ENCODE measurements around the gene HILPDA. TPM values are rescaled to one million over a fixed set of nuclear protein-coding genes. Genes with fewer than 3 reads are reported as not detected.
A peak's percentile ranks its signal among the peaks of the same experiment; 100 is the strongest.
"Not testable (repeated sequence)": the region's sequence is repeated elsewhere in the genome, so short reads cannot be mapped to it uniquely, and the experiment has no call there.

Gene HILPDA
- total and polyA plus RNA-seq, 3 experiments from 2014 or later: 2.5 to 17.5 (median 16.7) TPM

GRCh38 chr7:128456255-128456725 lies 612 bp downstream of the HILPDA start:
- no peaks in the 10 kb centered on the region for H3K27me3 ChIP-seq (ENCODE audit: insufficient read depth, low read length, poor library complexity, severe bottlenecking)
- H3K4me1 Mint-ChIP-seq: peaks cover 20 to 31% (median 31%) of the 10 kb centered on the region in 3 donors
- peaks cover 5 to 9% of the 10 kb centered on the region in 2 donors for H3K27me3 Mint-ChIP-seq
- peak overlapping the region; percentile 90 for H3K4me3 ChIP-seq (ENCODE audit: low read length)
- no peak for DNase-seq
- no peaks in the 10 kb centered on the region for H3K9me3 ChIP-seq (ENCODE audit: low read length)
- no peaks in the 10 kb centered on the region for H3K36me3 ChIP-seq (ENCODE audit: insufficient read depth, low read length)
- peaks cover 21% of the 10 kb centered on the region for H3K4me1 ChIP-seq (ENCODE audit: insufficient read depth, low read length)
- ChIA-PET POLR2A (no interaction called here), CTCF (interaction anchor here (1.1 to 1.6 kb wide), 4 partner anchors 14 to 112 kb away, joined by 3 to 12 read pairs (median 3); no protein-coding TSS in a partner anchor)
- peak overlapping the region in 7 of 8 donors; percentile 54 to 98 (median 91) for H3K27ac Mint-ChIP-seq
- peaks cover 0 to 5% (median 0%) of the 10 kb centered on the region in 3 donors for H3K36me3 Mint-ChIP-seq
- H3K4me3 Mint-ChIP-seq: peak overlapping the region; percentile 90 to 95 (median 92)
- peak overlapping the region; percentile 67 for H3K27ac ChIP-seq (ENCODE audit: low read depth, low read length)
- H3K9me3 Mint-ChIP-seq: no peaks in the 10 kb centered on the region

- H3K36me3 ChIP-seq (ENCODE audit: insufficient read depth, low read length); H3K36me3 Mint-ChIP-seq; POLR2A ChIA-PET; H3K9me3 ChIP-seq (ENCODE audit: low read length); H3K27me3 Mint-ChIP-seq; DNase-seq; H3K4me3 ChIP-seq (ENCODE audit: low read length); H3K27me3 ChIP-seq (ENCODE audit: insufficient read depth, low read length, poor library complexity, severe bottlenecking); H3K27ac ChIP-seq (ENCODE audit: low read depth, low read length); H3K9me3 Mint-ChIP-seq: not testable (repeated sequence)
- H3K27ac Mint-ChIP-seq: peak overlapping the region in 3 of 8 donors; percentile 4 to 91 (median 29)
- CTCF ChIA-PET: interaction anchor here (1.4 to 1.7 kb wide), 3 partner anchors 13 to 30 kb away, joined by 3 to 16 read pairs (median 5); no protein-coding TSS in a partner anchor
- peak overlapping the region in 3 of 7 donors; percentile 5 to 43 (median 7) for H3K4me3 Mint-ChIP-seq
- peaks cover 20 to 31% (median 31%) of the 10 kb centered on the region in 3 donors for H3K4me1 Mint-ChIP-seq
- H3K4me1 ChIP-seq (ENCODE audit: insufficient read depth, low read length): peaks cover 21% of the 10 kb centered on the region
These were observed 1.7 kb downstream of the HILPDA start for GRCh38 chr7:128457385-128457784.

- H3K4me1 Mint-ChIP-seq: peaks cover 20 to 31% (median 31%) of the 10 kb centered on the region in 3 donors
- ChIA-PET POLR2A (no interaction called here), CTCF (interaction anchor here (0.9 to 4.5 kb wide), 11 partner anchors 10 to 111 kb away, joined by 3 to 139 read pairs (median 9); partner anchors contain the start of gene METTL2B)
- H3K36me3 Mint-ChIP-seq: peaks cover 0 to 5% (median 0%) of the 10 kb centered on the region in 3 donors
- H3K9me3 Mint-ChIP-seq: no peaks in the 10 kb centered on the region
- peaks cover 0 to 5% of the 10 kb centered on the region in 2 donors for H3K27me3 Mint-ChIP-seq
- DNase-seq: no peak
- H3K27ac Mint-ChIP-seq: peak overlapping the region in 5 of 8 donors; percentile 0 to 47 (median 36)
- Histone ChIP-seq H3K4me3 (ENCODE audit: low read length) (no peak overlapping the region), H3K27ac (ENCODE audit: low read depth, low read length) (no peak overlapping the region), H3K27me3 (ENCODE audit: insufficient read depth, low read length, poor library complexity, severe bottlenecking) (no peaks in the 10 kb centered on the region), H3K9me3 (ENCODE audit: low read length) (no peaks in the 10 kb centered on the region), H3K36me3 (ENCODE audit: insufficient read depth, low read length) (no peaks in the 10 kb centered on the region), H3K4me1 (ENCODE audit: insufficient read depth, low read length) (peaks cover 21% of the 10 kb centered on the region)
- peak overlapping the region in 1 of 7 donors; percentile 48 for H3K4me3 Mint-ChIP-seq
These were observed 3.3 kb downstream of the HILPDA start for GRCh38 chr7:128458956-128459355.

- Mint-ChIP-seq H3K27me3 (peaks cover 0 to 2% of the 10 kb centered on the region in 2 donors), H3K4me3 (peak overlapping the region in 5 of 7 donors; percentile 24 to 48 (median 35)), H3K36me3 (peaks cover 0 to 5% (median 0%) of the 10 kb centered on the region in 3 donors), H3K27ac (peak overlapping the region in 6 of 8 donors; percentile 0 to 84 (median 62)), H3K4me1 (peaks cover 20 to 31% (median 31%) of the 10 kb centered on the region in 3 donors), H3K9me3 (no peaks in the 10 kb centered on the region)
- no peak overlapping the region for H3K4me3 ChIP-seq (ENCODE audit: low read length)
- no peaks in the 10 kb centered on the region for H3K27me3 ChIP-seq (ENCODE audit: insufficient read depth, low read length, poor library complexity, severe bottlenecking)
- DNase-seq: peak; percentile 45 to 79 (median 64)
- POLR2A ChIA-PET: no interaction called here
- no peak overlapping the region for H3K27ac ChIP-seq (ENCODE audit: low read depth, low read length)
- CTCF ChIA-PET: interaction anchor here (0.9 to 4.5 kb wide), 14 partner anchors 10 to 112 kb away, joined by 3 to 139 read pairs (median 9); partner anchors contain the start of gene METTL2B
- peaks cover 21% of the 10 kb centered on the region for H3K4me1 ChIP-seq (ENCODE audit: insufficient read depth, low read length)
- no peaks in the 10 kb centered on the region for H3K36me3 ChIP-seq (ENCODE audit: insufficient read depth, low read length)
- H3K9me3 ChIP-seq (ENCODE audit: low read length): no peaks in the 10 kb centered on the region
These were observed 3.8 kb downstream of the HILPDA start for GRCh38 chr7:128459394-128459878.

GRCh38 chr7:128462460-128462859 lies 6.8 kb downstream of the HILPDA start:
- Histone ChIP-seq H3K4me3 (ENCODE audit: low read length) (no peak overlapping the region), H3K4me1 (ENCODE audit: insufficient read depth, low read length) (peaks cover 11% of the 10 kb centered on the region), H3K27ac (ENCODE audit: low read depth, low read length) (no peak overlapping the region), H3K36me3 (ENCODE audit: insufficient read depth, low read length) (no peaks in the 10 kb centered on the region), H3K9me3 (ENCODE audit: low read length) (no peaks in the 10 kb centered on the region), H3K27me3 (ENCODE audit: insufficient read depth, low read length, poor library complexity, severe bottlenecking) (no peaks in the 10 kb centered on the region)
- H3K36me3 Mint-ChIP-seq: no peaks in the 10 kb centered on the region
- H3K27me3 Mint-ChIP-seq: no peaks in the 10 kb centered on the region
- DNase-seq: no peak
- no peak overlapping the region for H3K4me3 Mint-ChIP-seq
- no peak overlapping the region for H3K27ac Mint-ChIP-seq
- CTCF ChIA-PET: interaction anchor here (4.5 kb wide), 1 partner anchor 37 kb away, joined by 139 read pairs; no protein-coding TSS in a partner anchor
- H3K9me3 Mint-ChIP-seq: no peaks in the 10 kb centered on the region
- POLR2A ChIA-PET: no interaction called here
- H3K4me1 Mint-ChIP-seq: peaks cover 11 to 19% (median 18%) of the 10 kb centered on the region in 3 donors

- H3K4me1 ChIP-seq (ENCODE audit: insufficient read depth, low read length): peaks cover 11% of the 10 kb centered on the region
- H3K36me3 Mint-ChIP-seq; H3K27ac Mint-ChIP-seq; H3K9me3 Mint-ChIP-seq; POLR2A ChIA-PET; H3K36me3 ChIP-seq (ENCODE audit: insufficient read depth, low read length); H3K27me3 ChIP-seq (ENCODE audit: insufficient read depth, low read length, poor library complexity, severe bottlenecking); H3K4me3 ChIP-seq (ENCODE audit: low read length); H3K4me3 Mint-ChIP-seq; H3K9me3 ChIP-seq (ENCODE audit: low read length); DNase-seq; H3K27me3 Mint-ChIP-seq; H3K27ac ChIP-seq (ENCODE audit: low read depth, low read length): not testable (repeated sequence)
- CTCF ChIA-PET: interaction anchor here (4.5 kb wide), 1 partner anchor 38 kb away, joined by 139 read pairs; no protein-coding TSS in a partner anchor
- peaks cover 10 to 14% (median 13%) of the 10 kb centered on the region in 3 donors for H3K4me1 Mint-ChIP-seq
These were observed 7.7 kb downstream of the HILPDA start for GRCh38 chr7:128463345-128463744.

GRCh38 chr7:128463933-128464332 lies 8.3 kb downstream of the HILPDA start:
- H3K27ac Mint-ChIP-seq; H3K4me1 ChIP-seq (ENCODE audit: insufficient read depth, low read length); CTCF ChIA-PET; DNase-seq; POLR2A ChIA-PET; H3K36me3 Mint-ChIP-seq; H3K4me3 ChIP-seq (ENCODE audit: low read length); H3K27me3 Mint-ChIP-seq; H3K27ac ChIP-seq (ENCODE audit: low read depth, low read length); H3K36me3 ChIP-seq (ENCODE audit: insufficient read depth, low read length); H3K9me3 ChIP-seq (ENCODE audit: low read length); H3K9me3 Mint-ChIP-seq; H3K27me3 ChIP-seq (ENCODE audit: insufficient read depth, low read length, poor library complexity, severe bottlenecking); H3K4me3 Mint-ChIP-seq; H3K4me1 Mint-ChIP-seq: not testable (repeated sequence)

GRCh38 chr7:128466871-128467270 lies 11.2 kb downstream of the HILPDA start:
- DNase-seq, CTCF ChIA-PET: not testable (repeated sequence)

More at GRCh38 chr7:128466871-128467270, 11.2 kb downstream of the HILPDA start:
- H3K27ac Mint-ChIP-seq; H3K27me3 Mint-ChIP-seq; H3K36me3 ChIP-seq (ENCODE audit: insufficient read depth, low read length); H3K4me1 ChIP-seq (ENCODE audit: insufficient read depth, low read length); H3K27ac ChIP-seq (ENCODE audit: low read depth, low read length); POLR2A ChIA-PET; H3K9me3 ChIP-seq (ENCODE audit: low read length); H3K4me1 Mint-ChIP-seq; H3K36me3 Mint-ChIP-seq; H3K9me3 Mint-ChIP-seq; H3K4me3 Mint-ChIP-seq; H3K4me3 ChIP-seq (ENCODE audit: low read length); H3K27me3 ChIP-seq (ENCODE audit: insufficient read depth, low read length, poor library complexity, severe bottlenecking): not testable (repeated sequence)

Data from CD8-positive, alpha-beta memory T cell (primary cell).